HG02642 (cell line): ENCODE measurements around the gene RBM19.

Experiments used
- ATAC-seq: cut with Tn5 transposase; IDR thresholded peaks from one replicate; pipeline ENCODE4 v1.9.1; 2021; ENCODE audit warnings: mild to moderate bottlenecking; ENCODE audit not compliant: unreplicated experiment, poor library complexity

RBM19 gene

GRCh38 chr12:113887906-113888305 lies 78.2 kb downstream of the RBM19 start:
- no peak for ATAC-seq

DNA sequence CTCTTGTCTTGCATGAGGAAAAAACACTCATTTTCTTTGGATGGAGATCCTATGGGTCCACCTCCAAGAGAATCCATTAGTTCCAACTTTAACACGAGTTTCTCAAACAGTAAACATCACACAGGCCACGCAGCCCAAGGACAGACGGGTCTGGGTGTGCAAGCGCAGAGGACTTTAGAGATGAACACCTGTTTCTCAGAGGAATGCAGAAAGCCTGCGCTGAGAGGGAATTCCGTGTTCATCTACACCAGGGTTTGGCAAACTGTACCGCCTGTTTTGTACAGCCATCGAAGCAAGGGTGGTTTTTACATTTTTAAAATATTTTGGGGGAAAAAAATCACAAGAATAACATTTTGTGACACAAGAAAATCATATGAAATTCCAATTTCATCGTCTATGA lies 79.4 kb downstream of the RBM19 start:
- ATAC-seq = no peak

DNA sequence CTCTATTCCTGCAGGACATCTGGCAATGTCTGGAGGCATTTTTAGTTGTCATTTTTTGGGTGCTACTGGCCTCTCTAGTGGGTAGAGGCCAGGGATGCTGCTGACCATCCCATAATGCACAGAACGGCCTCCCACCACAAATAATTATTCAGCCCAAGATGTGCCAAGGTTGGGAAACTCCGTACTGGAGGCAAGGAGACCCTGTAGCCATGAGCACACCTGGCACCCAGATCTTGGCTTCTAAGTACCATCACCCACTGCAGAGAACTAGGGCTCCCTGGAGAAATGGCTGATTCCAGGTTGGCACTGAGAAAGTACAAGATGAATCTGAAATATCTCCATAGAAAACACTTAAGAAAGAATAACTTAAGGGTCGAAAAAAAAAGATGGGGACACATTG lies 81.7 kb downstream of the RBM19 start:
- ATAC-seq = no peak

GRCh38 chr12:113882690-113883089 lies 83.4 kb downstream of the RBM19 start:
- ATAC-seq = no peak

GRCh38 chr12:113880988-113881962 lies 84.8 kb downstream of the RBM19 start:
- ATAC-seq = no peak

DNA sequence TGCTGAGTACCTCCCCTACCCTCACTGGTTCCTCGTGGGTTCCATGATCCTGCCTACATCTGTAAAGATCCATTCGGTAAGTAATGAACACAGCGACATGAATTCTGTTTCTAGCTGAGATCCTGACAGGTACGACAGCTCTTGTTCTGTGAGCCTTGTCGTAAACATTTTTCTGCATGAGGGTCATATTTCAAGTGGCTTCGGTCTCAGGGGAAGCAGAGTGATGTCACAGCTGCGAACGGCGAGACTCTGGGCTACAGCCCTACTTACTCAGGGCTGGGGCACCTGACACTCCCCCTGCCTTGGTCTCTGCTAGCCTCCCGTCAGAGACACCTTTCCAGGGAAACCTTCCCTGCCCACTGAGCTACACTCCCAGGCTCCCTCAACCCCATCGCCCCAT lies 85.8 kb downstream of the RBM19 start:
- ATAC-seq = no peak

DNA sequence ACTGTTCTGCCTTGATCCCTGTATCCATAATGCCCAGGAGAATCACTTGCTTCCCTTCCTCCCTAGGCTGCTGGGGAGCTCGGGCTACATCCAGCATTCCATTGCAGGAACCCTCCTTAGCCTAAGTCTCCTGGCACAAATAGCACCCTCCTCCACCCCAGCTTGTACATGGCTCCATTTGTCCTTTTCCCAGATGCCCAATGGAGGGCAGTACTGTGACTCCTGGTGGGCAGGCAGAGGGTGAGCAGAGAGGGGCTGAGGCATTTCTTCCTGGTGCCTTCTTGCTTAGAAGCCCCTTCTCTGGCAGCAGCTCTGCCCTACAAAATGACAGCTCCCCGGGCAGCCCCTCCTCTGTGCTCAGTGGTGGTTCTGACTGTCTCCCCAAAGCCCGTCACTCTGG lies 86.5 kb downstream of the RBM19 start:
- ATAC-seq = no peak

DNA sequence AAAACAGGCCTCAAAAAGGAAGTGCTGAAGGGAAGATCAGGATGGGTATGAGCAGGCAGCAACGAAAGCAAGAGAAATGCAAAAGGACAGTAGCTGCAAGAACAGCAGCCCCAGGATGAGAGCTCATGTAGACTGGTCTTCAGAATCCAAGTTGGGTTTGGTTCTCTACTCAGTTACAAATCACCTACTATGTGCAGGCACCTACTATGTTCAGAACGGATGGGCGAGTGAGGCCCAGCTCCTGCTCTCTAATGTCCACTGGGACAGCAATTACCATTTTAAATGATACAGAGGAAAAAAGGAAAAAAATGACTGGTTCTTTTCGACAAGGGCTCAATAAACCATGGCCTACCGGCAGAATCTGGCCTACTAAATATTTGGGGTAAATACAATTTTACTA lies 88.5 kb downstream of the RBM19 start:
- ATAC-seq = no peak

DNA sequence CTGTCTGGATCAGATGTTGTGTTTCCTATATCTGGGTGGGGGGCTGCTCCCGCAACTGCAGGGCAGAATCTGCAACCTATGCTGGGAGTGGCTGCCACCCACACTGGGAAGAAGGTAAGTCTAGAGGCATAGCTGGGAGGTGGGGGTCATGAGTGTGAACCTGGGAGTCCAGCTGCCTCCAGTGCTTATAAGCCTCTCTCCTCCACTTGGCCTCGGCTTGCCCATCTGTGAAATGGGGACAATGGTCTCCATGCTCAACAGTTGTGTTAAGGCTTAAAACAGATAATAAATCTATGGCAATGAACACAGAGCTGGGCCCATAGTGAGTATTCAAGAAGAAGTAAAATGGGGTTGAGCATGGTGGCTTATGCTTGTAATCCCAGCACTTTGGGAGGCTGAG lies 90.0 kb downstream of the RBM19 start:
- no peak for ATAC-seq

- no peak for ATAC-seq
These were observed 90.4 kb downstream of the RBM19 start for GRCh38 chr12:113875691-113876090.

DNA sequence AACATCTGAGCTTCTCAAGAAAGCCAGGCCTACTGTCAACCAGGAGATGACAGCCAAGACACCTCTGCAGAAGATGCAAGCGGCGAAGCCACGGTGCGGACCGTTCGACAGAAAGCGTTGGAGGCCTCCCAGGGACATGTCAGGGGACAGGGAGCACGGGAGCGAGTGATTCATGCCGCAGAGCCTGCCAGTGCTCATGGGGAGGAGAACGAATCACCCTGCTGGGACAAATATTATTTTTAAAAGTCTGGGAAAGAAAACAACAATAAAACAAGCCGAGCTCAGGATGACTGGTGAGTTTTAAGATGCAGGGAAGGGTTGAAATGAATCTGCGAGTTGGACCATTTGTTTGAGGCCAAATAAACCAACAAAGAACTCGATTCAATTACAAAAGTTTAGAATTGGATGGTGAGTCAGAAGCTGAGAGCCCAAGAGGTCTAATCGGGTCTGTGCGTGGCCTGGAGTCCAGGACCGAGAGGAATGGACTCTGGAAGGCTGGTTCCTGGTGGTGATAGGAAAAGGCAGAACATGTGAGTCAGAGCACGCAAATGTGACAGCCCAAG lies 91.0 kb downstream of the RBM19 start:
- no peak for ATAC-seq

- no peak for ATAC-seq
These were observed 91.8 kb downstream of the RBM19 start for GRCh38 chr12:113874326-113874725.

- no peak for ATAC-seq
These were observed 92.4 kb downstream of the RBM19 start for GRCh38 chr12:113873740-113874139.

DNA sequence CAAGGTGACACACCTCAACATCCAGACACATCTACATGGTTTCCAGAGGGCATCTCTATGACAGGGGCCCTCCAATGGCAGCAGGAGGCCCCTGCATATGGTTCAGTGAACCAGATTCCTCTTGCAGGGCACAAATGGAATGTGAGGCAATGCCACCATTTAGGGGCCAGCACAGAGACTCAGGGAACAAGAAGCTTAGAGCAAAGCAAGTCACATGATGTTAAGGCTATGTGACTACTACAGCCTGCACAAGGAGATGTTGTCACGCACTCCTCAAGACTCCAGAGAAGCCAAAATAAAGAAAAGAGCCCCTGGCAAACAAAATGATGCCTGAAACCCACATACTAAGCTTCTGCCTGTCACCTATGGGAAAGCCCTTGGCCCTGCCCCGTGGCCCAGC lies 95.2 kb downstream of the RBM19 start:
- ATAC-seq = no peak

- no peak for ATAC-seq
These were observed 96.1 kb downstream of the RBM19 start for GRCh38 chr12:113870035-113870434.

- ATAC-seq = no peak
These were observed 97.8 kb downstream of the RBM19 start for GRCh38 chr12:113868365-113868764.

DNA sequence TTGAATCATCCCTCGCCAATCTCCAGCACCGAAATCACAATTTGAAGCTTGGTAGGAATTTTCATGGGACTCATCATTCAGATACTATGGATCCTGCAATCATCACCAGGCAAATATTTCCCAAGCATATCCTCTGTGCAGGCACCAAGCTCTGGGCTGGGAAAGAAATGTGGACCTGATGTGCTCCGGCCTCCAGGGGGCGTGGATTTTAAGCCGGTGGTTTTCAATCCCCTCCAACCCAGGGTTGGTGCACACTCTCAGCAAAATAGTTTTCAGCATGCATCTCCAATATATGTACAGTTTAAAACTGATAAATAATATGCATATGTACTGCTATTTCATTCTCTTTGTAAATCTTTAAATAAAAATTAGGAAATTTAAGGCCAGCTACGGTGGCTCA lies 98.9 kb downstream of the RBM19 start:
- ATAC-seq = no peak

- no peak for ATAC-seq
These were observed 99.6 kb downstream of the RBM19 start for GRCh38 chr12:113866496-113866895.

DNA sequence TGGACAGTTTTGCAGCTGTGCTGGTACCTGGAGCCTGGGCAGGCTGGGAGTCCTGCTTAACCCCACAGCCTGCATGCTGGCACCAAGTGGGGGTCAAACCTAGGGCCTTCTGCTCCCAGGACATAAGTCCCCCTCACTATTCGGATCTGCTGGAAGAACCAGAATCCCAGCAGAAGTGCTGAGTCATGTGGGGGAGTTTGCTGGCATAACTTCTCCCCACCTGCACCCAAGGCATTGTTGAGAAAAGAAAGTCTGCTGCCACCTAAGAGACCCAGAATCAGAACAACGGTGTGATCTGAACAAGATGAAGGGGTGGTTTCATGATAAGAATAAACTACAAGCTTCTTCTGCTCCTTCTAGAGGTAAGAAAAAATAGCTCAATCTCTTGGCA lies 102.7 kb downstream of the RBM19 start:
- ATAC-seq = no peak

- no peak for ATAC-seq
These were observed 103.3 kb downstream of the RBM19 start for GRCh38 chr12:113862590-113863454.

- ATAC-seq = no peak
These were observed 104.3 kb downstream of the RBM19 start for GRCh38 chr12:113861708-113862312.
